Measurements from ENCODE around the gene S1PR2. TPM values are rescaled to one million over a fixed set of nuclear protein-coding genes. Genes with fewer than 3 reads are reported as not detected.
"Not testable (repeated sequence)": the region's sequence is repeated elsewhere in the genome, so short reads cannot be mapped to it uniquely, and the experiment has no call there.

The S1PR2 gene
- total RNA-seq, 2 donors from 2014 or later = 6.2 to 6.5 TPM

DNA sequence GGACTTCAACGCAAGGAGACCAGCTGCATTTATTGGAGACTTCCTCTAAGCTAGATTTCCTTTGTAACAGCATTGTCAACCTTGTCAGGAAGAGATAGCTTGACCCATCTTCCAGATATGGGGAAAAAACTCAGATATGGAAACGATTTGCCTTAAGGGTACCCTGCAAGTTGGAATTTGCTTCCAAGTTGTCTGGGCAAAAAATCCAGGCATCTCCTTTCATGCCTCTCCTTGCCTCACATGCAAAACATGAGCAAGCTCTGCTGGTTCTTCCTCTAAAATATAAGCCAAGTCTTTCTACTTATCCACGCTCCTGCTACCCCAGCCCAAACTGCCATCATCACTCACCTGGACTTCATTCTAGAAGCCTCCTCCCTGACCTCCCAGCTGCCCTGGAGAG lies 30.0 kb downstream of the S1PR2 start:
- ATAC-seq = no peak
- H3K4me1 Mint-ChIP-seq (ENCODE audit: low read depth in 2 of 2) = peaks cover 13 to 16% of the 10 kb centered on the region in 2 donors
- H3K36me3 Mint-ChIP-seq = no peaks in the 10 kb centered on the region
- no peak overlapping the region for H3K27ac Mint-ChIP-seq
- H3K9me3 Mint-ChIP-seq = no peaks in the 10 kb centered on the region
- no peaks in the 10 kb centered on the region for H3K27me3 Mint-ChIP-seq
- H3K4me3 Mint-ChIP-seq = no peak overlapping the region
- no peak for DNase-seq (ENCODE audit: low spot score)

DNA sequence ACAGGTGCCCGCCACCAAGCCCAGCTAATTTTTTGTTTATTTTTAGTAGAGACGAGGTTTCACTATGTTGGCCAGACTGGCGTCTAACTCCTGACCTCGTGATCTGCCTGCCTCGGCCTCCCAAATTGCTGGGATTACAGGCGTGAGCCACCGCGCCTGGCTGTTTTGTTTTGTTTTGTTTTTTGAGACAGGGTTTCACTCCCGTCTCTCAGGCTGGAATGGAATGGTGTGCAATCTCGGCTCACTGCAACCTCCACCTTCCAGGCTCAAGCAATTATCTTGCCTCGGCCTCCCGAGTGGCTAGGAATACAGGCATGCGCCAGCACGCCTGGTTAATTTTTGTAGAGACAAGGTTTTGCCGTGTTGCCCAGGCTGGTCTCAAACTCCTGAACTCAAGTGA lies 31.0 kb downstream of the S1PR2 start:
- H3K9me3 Mint-ChIP-seq; H3K27me3 Mint-ChIP-seq; H3K4me3 Mint-ChIP-seq; DNase-seq (ENCODE audit: low spot score); H3K36me3 Mint-ChIP-seq; H3K27ac Mint-ChIP-seq; ATAC-seq: not testable (repeated sequence)
- H3K4me1 Mint-ChIP-seq (ENCODE audit: low read depth in 2 of 2) = peaks cover 16 to 17% of the 10 kb centered on the region in 2 donors

DNA sequence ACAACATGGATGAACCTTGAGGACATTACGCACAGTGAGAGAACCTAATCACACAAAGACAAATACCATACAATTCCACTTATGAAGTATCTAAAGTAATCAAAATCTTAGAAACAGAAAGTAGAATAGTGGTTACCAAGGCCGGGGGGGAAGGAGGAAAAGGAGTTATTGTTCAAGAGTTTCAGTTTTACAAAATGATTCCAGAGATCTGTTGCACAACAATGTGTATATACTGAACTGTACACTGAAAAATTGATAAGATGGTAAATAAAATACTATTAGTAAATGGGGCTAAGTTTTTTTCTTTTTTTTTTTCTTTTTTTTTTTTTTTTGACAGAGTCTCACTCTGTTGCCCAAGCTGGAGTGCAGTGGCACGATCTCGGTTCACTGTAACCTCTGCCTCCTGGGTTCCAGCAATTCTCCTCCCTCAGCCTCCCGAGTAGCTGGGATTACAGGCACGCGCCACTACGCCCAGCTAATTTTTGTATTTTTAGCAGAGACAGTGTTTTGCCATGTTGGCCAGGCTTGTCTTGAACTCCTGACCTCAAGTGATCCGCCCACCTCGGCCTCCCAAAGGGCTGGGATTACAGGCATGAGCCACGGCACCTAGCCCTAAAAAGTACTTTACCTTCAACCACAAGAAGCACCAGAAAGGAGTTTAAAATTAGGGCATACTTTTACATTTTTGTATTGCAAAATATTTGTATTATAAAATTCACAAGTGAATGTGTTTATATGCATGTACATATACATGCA lies 32.1 kb downstream of the S1PR2 start:
- H3K36me3 Mint-ChIP-seq; H3K27me3 Mint-ChIP-seq; H3K9me3 Mint-ChIP-seq; DNase-seq (ENCODE audit: low spot score): not testable (repeated sequence)
- peaks cover 17 to 19% of the 10 kb centered on the region in 2 donors for H3K4me1 Mint-ChIP-seq (ENCODE audit: low read depth in 2 of 2)
- H3K4me3 Mint-ChIP-seq = peak overlapping the region; percentile 70
- peak in 1 of 2 donors; percentile 46 for ATAC-seq
- peak overlapping the region; percentile 63 to 73 for H3K27ac Mint-ChIP-seq

DNA sequence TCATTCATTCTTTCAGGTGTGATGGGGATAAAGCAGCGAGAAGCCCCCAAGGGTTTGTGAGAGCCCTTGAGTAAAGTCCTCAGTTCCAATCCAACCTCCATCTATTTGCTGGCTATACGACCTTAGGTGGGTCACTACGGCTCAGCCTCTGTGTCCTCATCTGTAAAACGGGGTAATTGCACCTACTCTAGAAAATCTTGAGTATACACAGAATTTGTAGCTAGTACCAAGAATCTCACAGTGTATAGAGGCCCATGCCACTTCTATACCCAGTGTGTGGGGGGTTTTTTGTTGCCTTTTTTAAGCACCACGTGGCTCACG lies 36.0 kb downstream of the S1PR2 start:
- DNase-seq (ENCODE audit: low spot score) (no peak), ATAC-seq (peak in 1 of 2 donors; percentile 14)
- H3K4me3 Mint-ChIP-seq = peak overlapping the region; percentile 95
- H3K9me3 Mint-ChIP-seq = no peaks in the 10 kb centered on the region
- H3K27me3 Mint-ChIP-seq = no peaks in the 10 kb centered on the region
- H3K36me3 Mint-ChIP-seq = peaks cover 6% of the 10 kb centered on the region
- peaks cover 29 to 32% of the 10 kb centered on the region in 2 donors for H3K4me1 Mint-ChIP-seq (ENCODE audit: low read depth in 2 of 2)
- peak overlapping the region; percentile 89 to 97 for H3K27ac Mint-ChIP-seq

DNA sequence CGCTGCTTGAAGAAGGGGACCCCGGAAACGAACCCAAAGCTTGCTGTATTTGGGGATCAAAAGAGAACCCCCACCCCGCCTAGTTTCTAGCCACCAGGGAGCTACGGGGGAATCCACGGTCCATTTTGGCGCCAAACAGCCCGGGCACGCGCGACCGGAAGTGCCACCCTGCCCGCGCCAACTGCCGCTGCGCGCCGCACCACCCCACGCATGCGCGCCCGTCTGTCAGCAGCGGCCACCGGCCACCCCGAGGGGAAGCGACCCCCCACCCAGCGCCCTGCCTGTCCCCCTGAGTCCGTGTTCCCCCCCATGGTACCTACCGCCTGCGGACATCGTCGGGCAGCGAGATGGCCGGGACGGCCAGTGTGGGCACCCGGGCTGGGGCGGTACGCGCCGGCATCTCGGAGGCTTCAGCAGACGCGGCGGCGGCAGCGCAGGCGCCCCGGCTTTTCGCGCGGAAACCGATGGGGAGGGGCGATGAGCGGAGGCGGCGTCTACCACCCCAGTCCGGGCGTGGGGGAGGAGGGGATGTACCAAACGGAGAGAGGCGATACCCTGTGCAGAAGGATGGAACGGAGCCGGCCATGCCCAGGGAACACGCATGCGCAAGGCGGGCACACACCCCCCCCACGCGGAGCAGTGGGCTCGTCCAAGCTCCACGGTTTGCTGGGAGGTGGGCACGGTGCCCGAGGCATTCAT lies 36.5 kb downstream of the S1PR2 start, which contains the start of gene DNMT1:
DNMT1 (minus strand) TSS at position 454 of the 699 bp plus-strand sequence; CDS start at position 400, 54 bp downstream.
- Mint-ChIP-seq H3K27ac (peak within 1 kb of the TSS; percentile 89 to 97), H3K27me3 (no peaks in the 10 kb centered on the region), H3K36me3 (peaks cover 11% of the 10 kb centered on the region), H3K4me3 (peak within 1 kb of the TSS; percentile 95), H3K4me1 (ENCODE audit: low read depth in 2 of 2) (peaks cover 34 to 37% of the 10 kb centered on the region in 2 donors), H3K9me3 (no peaks in the 10 kb centered on the region)
- DNase-seq (ENCODE audit: low spot score) = peak; percentile 99
- ATAC-seq = peak; percentile 97 to 98

DNA sequence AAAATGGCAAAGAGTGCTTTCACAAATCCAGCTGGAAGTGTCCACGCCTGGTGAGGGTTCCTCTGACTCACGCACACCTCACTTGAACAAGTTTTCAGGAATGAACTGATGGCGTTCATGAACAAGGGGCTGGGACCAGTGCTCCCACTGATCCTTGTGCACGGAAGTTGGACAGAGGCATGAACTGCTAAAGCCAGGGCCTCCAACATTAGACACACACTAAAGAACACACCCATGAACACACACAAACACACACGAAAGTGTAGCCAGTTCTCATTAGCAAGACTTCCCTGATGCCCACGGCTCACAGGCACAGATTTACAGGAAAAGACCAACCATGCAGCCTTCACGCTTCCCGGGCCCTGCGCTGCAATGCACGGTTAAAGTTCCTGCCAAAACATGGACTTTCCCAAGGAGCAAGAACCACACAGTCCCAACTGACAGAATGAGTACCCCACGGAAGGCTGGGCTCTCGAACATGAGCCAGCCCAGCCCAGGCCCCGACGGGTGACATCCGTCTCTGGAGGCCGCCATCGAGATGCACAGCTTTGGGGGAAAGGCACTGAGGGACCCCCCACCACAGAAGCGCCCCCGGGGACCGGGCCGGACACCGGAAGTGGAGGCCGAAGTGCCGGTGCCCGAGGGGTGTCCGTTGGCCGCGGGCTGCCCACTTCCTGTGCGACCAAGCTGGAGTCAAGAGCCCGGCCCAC lies 37.2 kb downstream of the S1PR2 start:
- DNase-seq (ENCODE audit: low spot score) (no peak), ATAC-seq (peak in 1 of 2 donors; percentile 10)
- Mint-ChIP-seq H3K27ac (peak overlapping the region; percentile 89 to 97), H3K4me1 (ENCODE audit: low read depth in 2 of 2) (peaks cover 34 to 38% of the 10 kb centered on the region in 2 donors), H3K4me3 (peak overlapping the region; percentile 95), H3K27me3 (no peaks in the 10 kb centered on the region), H3K9me3 (no peaks in the 10 kb centered on the region), H3K36me3 (peaks cover 13% of the 10 kb centered on the region)

DNA sequence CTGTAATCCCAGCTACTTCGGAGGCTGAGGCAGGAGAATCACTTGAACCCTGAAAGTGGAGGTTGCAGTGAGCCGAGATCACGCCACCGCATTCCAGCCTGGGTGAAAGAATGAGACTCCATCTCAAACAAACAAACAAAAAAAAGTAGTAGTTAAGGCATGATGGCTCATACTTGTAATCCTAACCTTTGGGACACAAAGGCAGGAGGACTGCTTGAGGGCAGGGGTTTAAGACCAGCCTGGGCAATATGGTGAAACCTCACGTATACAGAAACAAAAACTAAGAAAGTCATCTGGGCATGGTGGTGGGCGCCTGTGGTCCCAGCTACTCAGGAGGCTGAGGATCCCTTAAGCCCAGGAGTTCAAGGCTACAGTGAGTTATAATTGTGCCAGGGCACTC lies 38.2 kb downstream of the S1PR2 start:
- no peak for DNase-seq (ENCODE audit: low spot score)
- Mint-ChIP-seq H3K27me3 (no peaks in the 10 kb centered on the region), H3K36me3 (peaks cover 13% of the 10 kb centered on the region), H3K4me1 (ENCODE audit: low read depth in 2 of 2) (peaks cover 35 to 39% of the 10 kb centered on the region in 2 donors), H3K9me3 (no peaks in the 10 kb centered on the region), H3K4me3 (peak overlapping the region; percentile 95), H3K27ac (peak overlapping the region; percentile 73 to 89)
- no peak for ATAC-seq

DNA sequence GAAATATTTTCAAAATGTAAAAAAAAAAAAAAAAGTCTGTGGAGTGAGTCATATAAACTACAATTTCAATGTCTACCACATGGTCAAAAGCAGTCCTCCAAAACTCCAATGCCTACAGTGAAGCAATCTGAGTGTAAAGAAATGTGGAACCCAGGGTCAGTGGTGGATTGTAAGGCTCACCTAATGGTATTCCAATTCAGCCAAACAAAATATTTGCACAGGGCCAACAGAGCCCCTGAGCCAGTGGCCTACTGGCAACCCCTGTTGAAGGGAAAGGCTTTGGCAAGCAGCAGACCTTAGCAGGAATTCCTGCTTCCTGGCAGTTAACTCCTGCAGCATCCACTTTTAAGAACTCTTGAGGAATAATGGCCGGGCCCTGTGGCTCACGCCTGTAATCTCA lies 39.8 kb downstream of the S1PR2 start:
- Mint-ChIP-seq H3K27ac (no peak overlapping the region), H3K36me3 (peaks cover 13% of the 10 kb centered on the region)

DNA sequence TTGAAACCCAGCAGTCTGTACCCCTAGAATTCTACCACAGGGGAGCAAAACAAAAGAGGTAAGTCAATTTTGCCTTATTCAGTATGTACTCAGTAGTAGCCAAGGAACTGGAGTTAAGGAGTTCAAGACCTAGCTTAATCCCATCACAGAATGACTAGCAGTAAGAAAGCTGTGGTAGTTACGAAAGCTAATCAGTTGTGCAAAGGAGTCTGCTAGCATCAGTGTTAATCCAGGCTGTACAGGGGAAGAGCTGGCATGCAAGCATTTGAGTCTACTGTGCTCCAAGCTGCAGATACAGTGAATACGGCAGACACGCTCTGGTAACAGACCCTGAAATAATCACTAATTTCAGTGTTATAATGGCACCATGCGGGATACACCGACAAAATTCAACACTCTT lies 41.1 kb downstream of the S1PR2 start:
- Mint-ChIP-seq H3K36me3 (peaks cover 13% of the 10 kb centered on the region), H3K27me3 (no peaks in the 10 kb centered on the region), H3K4me1 (ENCODE audit: low read depth in 2 of 2) (peaks cover 32 to 34% of the 10 kb centered on the region in 2 donors), H3K27ac (peak overlapping the region; percentile 29 to 77), H3K4me3 (peak overlapping the region; percentile 60), H3K9me3 (no peaks in the 10 kb centered on the region)
- DNase-seq (ENCODE audit: low spot score) (no peak), ATAC-seq (no peak)

More for the DNA sequence above, 39.8 kb downstream of the S1PR2 start:
- H3K27me3 Mint-ChIP-seq = no peaks in the 10 kb centered on the region
- ATAC-seq (no peak), DNase-seq (ENCODE audit: low spot score) (no peak)
- H3K4me3 Mint-ChIP-seq = no peak overlapping the region
- no peaks in the 10 kb centered on the region for H3K9me3 Mint-ChIP-seq
- H3K4me1 Mint-ChIP-seq (ENCODE audit: low read depth in 2 of 2) = peaks cover 32 to 39% of the 10 kb centered on the region in 2 donors

DNA sequence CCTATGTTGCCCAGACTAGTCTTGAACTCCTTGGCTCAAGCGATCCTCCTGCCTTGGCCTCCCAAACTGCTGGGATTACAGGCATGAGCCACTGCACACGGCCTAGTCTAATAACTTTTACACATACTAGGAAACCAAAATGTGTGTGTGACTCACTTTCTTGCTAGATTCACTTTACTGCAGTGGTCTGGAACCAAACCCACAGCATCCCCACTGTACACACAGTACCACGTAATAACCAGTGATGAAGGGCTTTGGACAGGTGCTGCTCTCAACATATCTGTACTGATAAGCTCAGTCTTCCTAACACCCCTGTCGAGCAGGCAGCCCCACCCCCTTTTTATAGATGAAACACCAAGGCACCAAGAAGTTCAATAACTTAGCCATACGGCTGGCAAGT lies 41.5 kb downstream of the S1PR2 start:
- Mint-ChIP-seq H3K9me3 (no peaks in the 10 kb centered on the region), H3K4me1 (ENCODE audit: low read depth in 2 of 2) (peaks cover 32 to 34% of the 10 kb centered on the region in 2 donors), H3K27ac (peak overlapping the region; percentile 29 to 77), H3K36me3 (peaks cover 13% of the 10 kb centered on the region), H3K27me3 (no peaks in the 10 kb centered on the region), H3K4me3 (peak overlapping the region; percentile 60)
- DNase-seq (ENCODE audit: low spot score) (no peak), ATAC-seq (peak; percentile 38 to 73)

DNA sequence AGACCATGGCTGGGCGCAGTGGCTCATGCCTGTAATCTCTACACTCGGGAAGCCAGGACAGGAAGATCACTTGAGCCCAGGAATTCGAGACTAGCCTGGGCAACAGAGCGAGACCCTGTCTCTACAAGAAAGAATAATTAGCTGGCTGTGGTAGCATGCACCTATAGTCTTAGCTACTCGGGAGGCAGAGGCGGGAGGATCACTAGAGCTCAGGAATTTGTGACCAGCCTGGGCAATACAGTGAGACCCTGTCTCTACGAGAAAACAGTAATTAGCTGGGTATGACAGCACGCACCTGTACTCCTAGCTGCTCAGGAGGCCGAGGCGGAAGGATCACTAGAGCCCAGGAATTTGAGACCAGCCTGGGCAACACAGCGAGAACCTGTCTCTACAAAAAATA lies 43.8 kb downstream of the S1PR2 start:
- ATAC-seq (no peak), DNase-seq (ENCODE audit: low spot score) (no peak)
- Mint-ChIP-seq H3K9me3 (no peaks in the 10 kb centered on the region), H3K36me3 (peaks cover 7% of the 10 kb centered on the region), H3K27ac (peak overlapping the region in 1 of 2 donors; percentile 79), H3K4me1 (ENCODE audit: low read depth in 2 of 2) (peaks cover 28 to 30% of the 10 kb centered on the region in 2 donors), H3K27me3 (no peaks in the 10 kb centered on the region), H3K4me3 (no peak overlapping the region)

DNA sequence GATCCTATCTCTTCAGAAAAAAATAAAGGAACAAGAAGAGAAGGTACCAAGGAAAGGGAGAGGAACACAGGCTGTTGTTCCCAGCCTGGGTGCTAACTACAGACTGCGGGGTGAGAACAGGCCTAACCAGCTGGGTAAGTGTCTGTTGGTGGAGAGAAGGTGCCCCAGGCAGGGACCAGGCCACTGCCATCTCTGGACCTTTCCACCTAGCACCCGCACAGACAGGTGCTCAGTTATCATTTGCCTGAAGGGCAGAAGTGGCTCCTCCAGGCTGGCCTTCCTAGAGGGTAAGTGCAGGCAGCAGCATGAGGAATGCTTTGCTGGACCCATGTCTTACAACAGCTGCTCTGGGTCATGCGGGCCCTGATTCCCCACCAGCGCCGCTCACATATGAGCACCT lies 46.5 kb downstream of the S1PR2 start:
- H3K27me3 Mint-ChIP-seq = no peaks in the 10 kb centered on the region
- no peak for ATAC-seq
- H3K4me1 Mint-ChIP-seq (ENCODE audit: low read depth in 2 of 2) = peaks cover 22 to 26% of the 10 kb centered on the region in 2 donors
- no peaks in the 10 kb centered on the region for H3K9me3 Mint-ChIP-seq
- DNase-seq (ENCODE audit: low spot score) = no peak
- no peak overlapping the region for H3K4me3 Mint-ChIP-seq
- peak overlapping the region in 1 of 2 donors; percentile 72 for H3K27ac Mint-ChIP-seq
- peaks cover 9% of the 10 kb centered on the region for H3K36me3 Mint-ChIP-seq

DNA sequence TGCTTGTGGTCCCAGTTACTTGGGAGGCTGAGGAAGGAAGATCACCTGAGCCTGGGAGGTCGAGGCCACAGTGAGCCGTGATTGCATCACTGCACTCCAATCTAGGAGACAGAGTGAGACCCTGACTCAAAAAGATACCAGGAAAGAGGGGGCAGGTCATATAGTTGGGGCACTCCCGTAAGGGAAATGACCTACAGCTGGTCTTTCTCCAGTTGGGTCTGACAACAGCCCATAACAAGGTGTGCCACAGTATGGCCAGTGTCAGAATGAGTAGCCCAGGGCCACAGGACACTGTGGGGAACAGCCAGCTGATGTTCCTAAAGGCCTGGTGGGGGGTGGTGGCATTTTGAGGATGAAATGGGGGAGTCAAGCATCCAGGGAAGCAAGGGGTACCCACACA lies 47.2 kb downstream of the S1PR2 start:
- Mint-ChIP-seq H3K9me3 (no peaks in the 10 kb centered on the region), H3K27me3 (no peaks in the 10 kb centered on the region), H3K27ac (peak overlapping the region; percentile 55 to 72), H3K4me3 (no peak overlapping the region), H3K36me3 (peaks cover 6% of the 10 kb centered on the region), H3K4me1 (ENCODE audit: low read depth in 2 of 2) (peaks cover 18 to 22% of the 10 kb centered on the region in 2 donors)
- DNase-seq (ENCODE audit: low spot score) (no peak), ATAC-seq (peak in 1 of 2 donors; percentile 20)

All from natural killer cell treated with Interleukin-12 subunit alpha and Interleukin-12 subunit beta and Interleukin-15 and Interleukin-18, amount 100 ng/mL, for 72 hours (primary cell).